GM21390 (cell line): ENCODE results near the gene FMN1.

Experiments used
- ATAC-seq: cut with Tn5 transposase; IDR thresholded peaks from one replicate; pipeline ENCODE4 v1.9.1; 2021; ENCODE audit not compliant: unreplicated experiment

FMN1 gene

GRCh38 chr15:33157371-33158037 is 37.0 kb downstream of the FMN1 start:
- no peak for ATAC-seq

DNA sequence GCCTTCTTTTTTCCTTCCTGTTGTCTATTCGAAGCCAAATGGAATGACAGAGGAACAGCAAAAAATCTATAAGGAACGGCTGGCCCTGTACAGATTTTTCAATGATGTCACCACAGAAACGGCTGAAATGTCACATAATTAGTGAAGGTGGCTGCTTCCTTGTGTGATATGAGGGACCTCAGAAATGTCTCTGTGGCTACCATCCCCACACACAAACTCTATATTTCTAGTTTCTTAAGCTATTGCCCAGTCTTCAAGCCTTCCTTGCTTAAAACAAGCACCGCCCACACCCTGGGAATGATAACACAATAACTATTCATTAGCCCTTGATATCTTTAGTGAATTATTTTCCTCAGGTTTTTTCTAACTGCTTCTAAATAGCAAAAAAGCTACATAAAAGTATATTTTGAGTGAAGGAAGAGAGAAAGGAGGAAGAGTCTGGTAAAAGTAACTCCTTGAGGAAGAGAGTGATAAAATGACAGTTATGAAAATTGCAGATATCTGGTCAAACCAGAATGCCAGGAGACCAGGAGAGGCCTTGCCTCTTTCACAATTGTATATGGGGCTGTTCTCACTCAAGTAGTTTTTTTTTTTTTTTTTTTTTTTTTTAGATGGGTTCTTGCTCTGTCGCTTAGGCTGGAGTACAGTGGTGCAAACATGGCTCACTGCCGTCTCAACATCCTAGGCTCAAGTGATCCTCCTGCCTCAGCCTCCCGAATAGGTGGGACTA is 38.7 kb downstream of the FMN1 start:
- no peak for ATAC-seq

DNA sequence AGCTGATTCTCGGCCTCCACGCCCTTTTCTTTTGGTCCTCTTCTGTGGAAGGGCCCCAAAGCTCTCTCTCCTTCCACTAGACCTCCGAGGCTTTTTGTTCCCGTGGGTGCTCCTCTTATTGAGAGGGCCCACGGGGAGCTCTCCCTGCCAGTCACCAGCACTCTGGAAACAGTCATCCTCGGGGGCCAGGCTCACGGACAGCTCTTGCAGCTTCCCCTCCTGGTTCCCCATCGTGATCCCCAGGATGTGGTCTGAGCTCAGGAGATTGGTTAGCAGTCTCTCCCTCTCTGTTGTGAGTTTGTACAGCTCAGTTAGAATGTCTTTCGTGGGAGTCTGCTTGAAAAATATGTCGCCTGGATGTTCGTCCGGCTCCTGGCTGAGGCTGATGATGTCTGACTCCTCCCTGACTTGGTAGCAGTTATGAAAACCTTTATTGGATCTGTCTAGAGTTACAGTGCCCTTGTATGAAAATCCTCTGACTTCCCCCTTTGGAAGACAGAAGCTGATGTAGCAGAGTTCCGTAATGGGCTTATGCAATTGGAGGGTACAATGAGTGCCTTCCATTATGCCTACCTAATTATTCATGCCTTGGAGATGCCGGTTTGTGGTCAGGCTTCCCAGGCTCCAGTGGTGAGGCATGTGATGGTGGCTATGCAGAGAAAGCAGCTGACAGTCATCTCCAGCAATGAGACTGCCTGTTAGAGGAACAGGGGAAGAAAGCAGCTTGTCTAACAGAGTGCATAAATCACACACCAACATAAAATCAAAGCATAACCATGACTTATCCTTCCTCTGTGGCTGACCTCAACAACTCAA is 40.0 kb downstream of the FMN1 start:
- ATAC-seq: no peak

DNA sequence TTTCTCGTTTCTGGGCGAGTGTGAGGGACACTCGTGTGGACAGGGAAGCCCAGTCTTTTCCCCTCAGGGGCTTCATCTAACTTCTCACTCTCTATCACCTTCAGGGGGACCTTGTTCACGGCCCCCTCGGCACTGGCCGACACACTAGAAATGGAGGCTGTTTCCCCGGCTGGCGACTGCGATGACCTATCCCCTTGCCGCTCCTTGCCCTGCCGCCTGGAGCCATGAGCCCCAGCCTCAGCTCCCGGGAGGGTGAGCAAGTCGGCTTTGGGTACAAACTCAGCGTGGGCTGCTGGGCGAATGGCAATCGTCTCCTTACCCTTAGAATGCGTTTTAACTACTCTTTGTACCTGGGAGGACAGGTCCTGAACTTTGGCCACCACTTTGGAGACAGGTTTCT is 41.0 kb downstream of the FMN1 start:
- no peak for ATAC-seq

DNA sequence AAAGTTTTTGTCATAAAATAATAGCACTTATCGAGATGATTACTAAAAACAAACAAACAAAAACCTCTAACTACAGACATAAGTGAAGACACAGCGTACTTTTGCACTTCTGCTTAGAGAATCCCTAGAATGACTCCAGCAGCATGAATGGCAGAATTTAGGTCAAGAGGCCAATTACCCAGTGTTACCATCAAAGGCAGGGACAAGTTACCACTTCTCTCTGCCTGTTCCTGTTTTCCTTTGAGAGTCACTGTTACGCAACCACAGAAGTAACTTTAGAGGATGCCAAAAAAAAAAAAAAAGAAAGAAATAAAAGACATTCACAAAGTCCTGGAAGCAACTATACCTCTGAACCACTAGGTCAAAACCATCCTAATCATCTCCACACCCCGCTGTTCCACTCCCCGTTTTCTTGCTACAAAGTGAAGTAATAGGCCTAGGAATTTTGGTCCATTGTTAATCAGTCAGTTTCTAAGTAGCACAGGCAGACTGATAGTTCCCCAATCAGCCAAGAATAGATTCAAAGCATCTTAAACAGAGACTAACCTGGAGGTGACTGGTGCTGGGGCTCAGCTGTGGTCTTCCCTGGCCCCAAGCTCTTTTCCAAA is 41.9 kb downstream of the FMN1 start:
- ATAC-seq: no peak

- no peak for ATAC-seq
Measured at GRCh38 chr15:33150971-33151370, 43.5 kb downstream of the FMN1 start.

DNA sequence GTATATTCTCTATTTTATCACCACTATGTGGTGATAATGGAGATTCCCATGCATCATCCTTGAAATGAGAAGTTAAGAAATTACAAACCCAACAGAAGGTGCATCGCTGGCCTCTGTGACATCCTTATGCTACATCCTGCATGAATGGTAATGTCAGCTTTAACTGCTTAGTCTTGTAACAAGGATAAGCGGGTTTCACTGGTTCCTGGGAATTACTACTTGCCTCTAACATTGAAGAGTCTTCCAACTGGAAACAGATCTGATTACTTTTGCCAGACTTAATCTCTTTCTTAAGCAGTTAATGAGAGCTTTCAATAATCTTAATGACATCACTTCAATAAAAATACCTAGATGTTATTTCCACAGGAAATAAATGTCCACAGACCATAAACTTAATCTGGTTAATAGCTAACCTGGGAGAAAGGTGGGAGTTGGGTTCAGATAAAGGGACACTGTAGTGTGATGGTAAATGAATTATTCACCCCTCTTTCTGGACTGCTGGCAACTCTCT is 44.0 kb downstream of the FMN1 start:
- no peak for ATAC-seq

DNA sequence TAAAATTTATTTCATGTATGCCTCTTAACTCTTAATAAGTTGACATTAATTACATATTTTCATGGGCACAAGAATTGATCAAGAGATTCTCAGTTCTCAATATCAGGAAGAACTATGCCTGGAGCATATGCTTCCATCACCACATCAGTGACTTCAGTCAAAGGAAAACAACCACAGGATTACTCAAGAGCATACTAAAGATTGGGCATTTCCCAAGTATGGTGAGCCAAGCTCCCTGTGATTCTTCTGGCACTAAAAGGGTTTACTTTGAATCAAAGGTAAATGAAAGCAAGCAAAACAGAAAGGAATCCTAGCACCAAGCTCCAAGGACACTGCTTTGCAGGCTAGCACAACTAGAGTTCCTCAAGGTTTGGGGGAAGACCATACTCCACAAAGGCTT is 44.6 kb downstream of the FMN1 start:
- ATAC-seq: no peak

- ATAC-seq: no peak
Measured at GRCh38 chr15:33148129-33148751, 46.3 kb downstream of the FMN1 start.

- ATAC-seq: no peak
Measured at GRCh38 chr15:33146051-33146450, 48.5 kb downstream of the FMN1 start.

GRCh38 chr15:33145447-33145846 is 49.1 kb downstream of the FMN1 start:
- no peak for ATAC-seq

- ATAC-seq: peak; percentile 54
Measured at GRCh38 chr15:33142708-33143107, 51.8 kb downstream of the FMN1 start.

- ATAC-seq: no peak
Measured at GRCh38 chr15:33138000-33138399, 56.5 kb downstream of the FMN1 start.

DNA sequence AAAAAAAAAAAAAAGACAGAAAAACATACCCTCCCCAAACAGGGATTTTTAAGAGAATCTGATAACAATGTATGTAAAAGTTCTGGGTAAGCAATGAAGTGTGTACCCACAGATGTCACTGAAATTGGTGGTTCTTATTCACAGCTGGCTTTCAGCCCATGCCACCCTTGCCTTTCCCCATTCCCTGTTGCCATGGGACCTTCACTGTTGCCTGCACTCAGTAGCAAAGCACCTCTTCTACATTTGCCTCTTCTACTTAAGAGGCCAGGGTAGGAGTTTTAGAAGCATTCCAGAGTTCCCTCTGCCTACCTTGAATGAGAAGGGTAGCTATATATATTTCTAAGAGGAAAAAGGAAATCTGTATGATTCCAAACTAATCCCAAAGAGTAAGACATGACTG is 57.4 kb downstream of the FMN1 start:
- no peak for ATAC-seq

GRCh38 chr15:33136353-33136752 is 58.2 kb downstream of the FMN1 start:
- no peak for ATAC-seq

DNA sequence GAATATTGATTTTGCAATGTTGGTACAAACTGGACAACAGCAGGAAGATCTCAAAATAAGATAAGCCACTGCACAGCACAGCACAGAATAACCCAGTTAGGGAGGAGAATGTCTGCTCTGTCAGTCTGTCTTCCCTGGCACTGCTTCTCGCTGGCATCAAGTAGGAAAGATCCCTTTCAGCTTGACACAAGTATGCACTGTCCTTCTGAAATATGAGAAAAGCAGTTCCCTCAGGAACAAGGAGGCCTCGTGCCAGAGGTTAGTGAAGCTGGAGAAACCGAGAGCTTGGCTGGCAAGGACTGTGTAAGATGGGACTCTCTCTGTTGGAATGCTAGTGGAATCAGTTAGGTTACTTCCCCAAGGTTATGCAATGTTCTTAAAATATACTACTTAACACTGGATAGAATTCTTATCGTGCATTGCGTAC is 59.1 kb downstream of the FMN1 start:
- no peak for ATAC-seq

- no peak for ATAC-seq
Measured at GRCh38 chr15:33132722-33133345, 61.7 kb downstream of the FMN1 start.

DNA sequence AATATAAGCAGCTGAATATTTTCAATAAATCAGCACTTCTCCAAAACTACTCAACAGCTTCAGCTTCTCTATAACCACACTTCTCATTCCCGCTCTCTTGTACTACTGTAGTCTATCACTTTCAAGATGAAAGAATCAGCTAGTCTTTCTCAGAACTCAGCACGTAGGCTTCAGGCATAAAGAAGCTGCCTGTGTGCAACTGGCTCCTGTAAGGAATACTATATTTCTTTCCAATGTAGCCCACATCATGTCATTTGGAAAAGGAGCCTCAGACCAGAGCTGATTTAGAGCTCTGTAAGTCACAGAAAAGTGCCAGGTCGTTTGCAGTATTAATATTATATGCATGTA is 62.3 kb downstream of the FMN1 start:
- no peak for ATAC-seq

- ATAC-seq: no peak
Measured at GRCh38 chr15:33131552-33132232, 62.8 kb downstream of the FMN1 start.
